Suprapubic skin (tissue), 4 donors: ENCODE results near the gene LGALS7.

Experiments used
- EP300 ChIP-seq: sonication (generic); formaldehyde crosslinking; IDR thresholded peaks from one replicate; pipeline ENCODE4 v1.6.1; 2017; ENCODE audit warnings: antibody characterized with exemption
- POLR2A ChIP-seq, 2 donors: fragments of 450-650 bp; IDR thresholded peaks; one replicate each; pipeline ENCODE4 v1.6.1; 2017; ENCODE audit warnings: antibody characterized with exemption in 2 of 2, mild to moderate bottlenecking in 2 of 2, moderate library complexity in 2 of 2
- POLR2AphosphoS5 ChIP-seq, 3 donors: sonication (generic); formaldehyde crosslinking; IDR thresholded peaks; one replicate each; pipeline ENCODE4 v1.6.1; 2017; ENCODE audit warnings: antibody characterized with exemption in 3 of 3
- TF ChIP-seq, protein P1 (sequence below), 2 donors: fragments of 200-600 bp in 1 of 2; fragments of 450-650 bp in 1 of 2; sonication (generic) in 1 of 2; IDR thresholded peaks; one replicate each; pipeline ENCODE4 v1.5.1; 2016 to 2019; ENCODE audit warnings: antibody characterized with exemption in 2 of 2, mild to moderate bottlenecking in 1 of 2, moderate library complexity in 1 of 2

DNA sequence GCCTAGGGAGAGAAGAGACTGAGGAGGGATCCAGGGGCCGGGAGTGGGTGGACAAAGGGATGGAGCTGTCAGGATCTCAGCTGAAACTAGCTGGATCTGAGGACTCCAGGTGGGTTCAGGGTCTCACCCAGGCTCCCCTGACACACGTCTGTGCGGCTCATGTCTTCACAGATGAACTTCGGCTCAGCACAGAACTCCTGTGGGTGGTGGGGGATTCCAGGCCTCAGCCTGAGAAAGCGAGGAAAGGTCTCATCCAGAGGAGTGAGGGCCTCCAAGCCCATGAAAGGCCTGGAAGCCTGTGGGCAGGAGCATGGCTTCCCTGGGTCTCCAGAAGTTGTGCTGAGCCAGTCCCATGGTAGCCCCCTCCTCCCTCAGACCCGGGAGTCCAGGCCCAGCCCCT lies 30.4 kb downstream of the LGALS7 start:
- no peak for TF ChIP-seq POLR2A (IDR thresholded peaks at IDR 0.05)
- TF ChIP-seq, protein P1, sequence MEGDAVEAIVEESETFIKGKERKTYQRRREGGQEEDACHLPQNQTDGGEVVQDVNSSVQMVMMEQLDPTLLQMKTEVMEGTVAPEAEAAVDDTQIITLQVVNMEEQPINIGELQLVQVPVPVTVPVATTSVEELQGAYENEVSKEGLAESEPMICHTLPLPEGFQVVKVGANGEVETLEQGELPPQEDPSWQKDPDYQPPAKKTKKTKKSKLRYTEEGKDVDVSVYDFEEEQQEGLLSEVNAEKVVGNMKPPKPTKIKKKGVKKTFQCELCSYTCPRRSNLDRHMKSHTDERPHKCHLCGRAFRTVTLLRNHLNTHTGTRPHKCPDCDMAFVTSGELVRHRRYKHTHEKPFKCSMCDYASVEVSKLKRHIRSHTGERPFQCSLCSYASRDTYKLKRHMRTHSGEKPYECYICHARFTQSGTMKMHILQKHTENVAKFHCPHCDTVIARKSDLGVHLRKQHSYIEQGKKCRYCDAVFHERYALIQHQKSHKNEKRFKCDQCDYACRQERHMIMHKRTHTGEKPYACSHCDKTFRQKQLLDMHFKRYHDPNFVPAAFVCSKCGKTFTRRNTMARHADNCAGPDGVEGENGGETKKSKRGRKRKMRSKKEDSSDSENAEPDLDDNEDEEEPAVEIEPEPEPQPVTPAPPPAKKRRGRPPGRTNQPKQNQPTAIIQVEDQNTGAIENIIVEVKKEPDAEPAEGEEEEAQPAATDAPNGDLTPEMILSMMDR (IDR thresholded peaks at IDR 0.05), result no peak
- TF ChIP-seq POLR2AphosphoS5 (IDR thresholded peaks at IDR 0.05), result no peak
- no peak for TF ChIP-seq EP300
